AG04450 (cell line): ENCODE measurements around the gene TMEM168. TPM values are rescaled to one million over a fixed set of nuclear protein-coding genes. Genes with fewer than 3 reads are reported as not detected.

Experiments
- CTCF ChIA-PET: fragments of 300-600, 350-600 bp; formaldehyde crosslinking; extraction: SDS; loops from one replicate; lab custom pipeline; 2022; ENCODE audit warnings: antibody characterized with exemption, inconsistent platforms; lab: Charles Lee
- POLR2A ChIA-PET: fragments of 350-600 bp; formaldehyde crosslinking; extraction: SDS; loops from one replicate; lab custom pipeline; 2021; ENCODE audit warnings: antibody characterized with exemption, inconsistent platforms; lab: Yijun Ruan, JAX
- DNase-seq: peaks from one replicate; pipeline ENCODE4 v3.0.0-alpha.2; 2011; ENCODE audit warnings: low read depth, low spot score
- H3K27ac ChIP-seq: one replicate; pipeline ENCODE4 v1.5.1; 2012; ENCODE audit warnings: low read depth, low read length, control low read depth
- H3K27me3 ChIP-seq: one replicate; pipeline ENCODE4 v1.6.0; 2012; ENCODE audit warnings: low read length; ENCODE audit not compliant: control insufficient read depth, insufficient read depth
- H3K4me3 ChIP-seq: 2 replicates; pipeline ENCODE4 v1.5.1; 2011; ENCODE audit warnings: mild to moderate bottlenecking, low read depth, low read length, control low read depth
- H3K9me3 ChIP-seq: 2 replicates; pipeline ENCODE4 v1.5.1; 2012; ENCODE audit warnings: low read length; ENCODE audit not compliant: control insufficient read depth, insufficient read depth
- polyA plus RNA-seq: library from polyadenylated mRNA; depleted of rRNA; stranded (reverse); fragments of >200 nt; gene quantifications from 2 replicates; pipeline ENCODE4 v1.2.3, GENCODE V29; 2011
- TF ChIP-seq, protein P1 (sequence below): IDR thresholded peaks from 2 replicates; pipeline ENCODE4 v1.5.1; 2011; ENCODE audit warnings: low read depth, low read length, control low read depth, inconsistent platforms

The TMEM168 gene
- polyA plus RNA-seq, 1 experiment = 34.9 TPM

GRCh38 chr7:112757337-112757736 is 32.9 kb downstream of the TMEM168 start:
- no peak for DNase-seq
- H3K27ac ChIP-seq = no peak overlapping the region
- H3K4me3 ChIP-seq = no peak overlapping the region
- no peaks in the 10 kb centered on the region for H3K27me3 ChIP-seq
- TF ChIP-seq, protein P1, sequence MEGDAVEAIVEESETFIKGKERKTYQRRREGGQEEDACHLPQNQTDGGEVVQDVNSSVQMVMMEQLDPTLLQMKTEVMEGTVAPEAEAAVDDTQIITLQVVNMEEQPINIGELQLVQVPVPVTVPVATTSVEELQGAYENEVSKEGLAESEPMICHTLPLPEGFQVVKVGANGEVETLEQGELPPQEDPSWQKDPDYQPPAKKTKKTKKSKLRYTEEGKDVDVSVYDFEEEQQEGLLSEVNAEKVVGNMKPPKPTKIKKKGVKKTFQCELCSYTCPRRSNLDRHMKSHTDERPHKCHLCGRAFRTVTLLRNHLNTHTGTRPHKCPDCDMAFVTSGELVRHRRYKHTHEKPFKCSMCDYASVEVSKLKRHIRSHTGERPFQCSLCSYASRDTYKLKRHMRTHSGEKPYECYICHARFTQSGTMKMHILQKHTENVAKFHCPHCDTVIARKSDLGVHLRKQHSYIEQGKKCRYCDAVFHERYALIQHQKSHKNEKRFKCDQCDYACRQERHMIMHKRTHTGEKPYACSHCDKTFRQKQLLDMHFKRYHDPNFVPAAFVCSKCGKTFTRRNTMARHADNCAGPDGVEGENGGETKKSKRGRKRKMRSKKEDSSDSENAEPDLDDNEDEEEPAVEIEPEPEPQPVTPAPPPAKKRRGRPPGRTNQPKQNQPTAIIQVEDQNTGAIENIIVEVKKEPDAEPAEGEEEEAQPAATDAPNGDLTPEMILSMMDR = no peak
- POLR2A ChIA-PET = no interaction called here
- H3K9me3 ChIP-seq = no peaks in the 10 kb centered on the region
- CTCF ChIA-PET = no interaction called here

DNA sequence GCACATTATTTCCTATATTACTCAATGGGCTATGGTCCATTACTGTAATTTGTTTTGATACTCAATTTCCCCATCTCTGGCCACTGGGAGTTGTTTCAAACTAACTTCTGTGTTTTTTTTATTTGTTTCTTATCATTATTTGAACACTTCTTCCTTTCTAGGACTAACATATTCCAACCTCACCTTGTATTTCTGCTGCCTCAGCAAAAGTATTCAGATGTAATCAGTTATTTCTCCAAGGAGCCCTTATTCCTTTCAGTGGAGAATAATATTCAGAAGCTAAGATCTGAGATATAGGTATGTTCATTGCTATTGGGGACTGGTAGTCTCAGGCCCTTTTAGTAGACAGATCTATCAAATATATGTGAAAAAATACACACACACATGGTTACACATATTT is 36.9 kb downstream of the TMEM168 start:
- Histone ChIP-seq H3K9me3 (no peaks in the 10 kb centered on the region), H3K4me3 (no peak overlapping the region), H3K27me3 (no peaks in the 10 kb centered on the region), H3K27ac (no peak overlapping the region)
- ChIA-PET POLR2A (no interaction called here), CTCF (no interaction called here)
- DNase-seq = no peak
- TF ChIP-seq, protein P1 = no peak

DNA sequence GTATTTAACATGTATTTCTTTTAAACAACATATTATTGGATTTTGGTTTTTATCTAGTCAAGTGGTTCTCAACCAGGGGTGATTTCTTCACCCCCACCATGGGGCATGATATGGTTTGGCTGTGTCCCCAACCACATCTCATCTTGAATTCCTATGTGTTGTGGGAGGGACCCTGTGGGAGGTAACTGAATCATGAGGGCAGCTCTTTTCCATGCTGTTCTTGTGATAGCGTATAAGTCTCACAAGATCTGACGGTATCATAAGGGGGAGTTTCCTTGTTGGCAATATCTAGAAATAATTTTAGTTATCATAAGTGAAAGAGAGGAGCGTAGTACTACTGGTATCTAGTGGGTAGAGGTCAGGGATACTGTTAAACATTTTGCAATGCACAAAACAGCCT is 37.6 kb downstream of the TMEM168 start:
- Histone ChIP-seq H3K9me3 (no peaks in the 10 kb centered on the region), H3K27ac (no peak overlapping the region), H3K27me3 (no peaks in the 10 kb centered on the region), H3K4me3 (no peak overlapping the region)
- POLR2A ChIA-PET = no interaction called here
- no peak for DNase-seq
- TF ChIP-seq, protein P1 = no peak
- CTCF ChIA-PET = no interaction called here

DNA sequence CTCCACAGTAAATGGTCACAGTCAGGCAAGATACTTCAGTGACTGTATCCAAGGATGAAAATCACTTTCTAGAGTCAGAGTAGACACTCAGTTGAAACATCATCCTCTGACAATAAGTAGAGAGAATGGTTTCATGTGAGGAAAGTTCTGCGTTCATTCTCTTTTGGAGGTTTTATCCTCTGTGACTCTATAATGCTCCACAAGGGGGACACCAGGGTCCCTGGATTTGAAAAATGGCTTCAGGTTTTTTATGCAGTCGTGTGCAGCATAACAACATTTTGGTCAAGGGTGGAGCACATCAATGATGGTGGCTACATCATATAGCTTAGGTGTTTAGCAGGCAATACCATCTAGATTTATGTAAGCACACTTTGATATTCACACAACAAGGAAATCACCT is 40.4 kb downstream of the TMEM168 start:
- H3K4me3 ChIP-seq = no peak overlapping the region
- no peak for DNase-seq
- no peaks in the 10 kb centered on the region for H3K9me3 ChIP-seq
- no peak overlapping the region for H3K27ac ChIP-seq
- TF ChIP-seq, protein P1 = 0 out of 2 replicates have a peak, but pooled peaks have one; percentile 4
- H3K27me3 ChIP-seq = no peaks in the 10 kb centered on the region
- ChIA-PET POLR2A (no interaction called here), CTCF (interaction anchor here (0.6 kb wide), 3 partner anchors 8 to 147 kb away, joined by 3 to 4 read pairs (median 3); no protein-coding TSS in a partner anchor)

DNA sequence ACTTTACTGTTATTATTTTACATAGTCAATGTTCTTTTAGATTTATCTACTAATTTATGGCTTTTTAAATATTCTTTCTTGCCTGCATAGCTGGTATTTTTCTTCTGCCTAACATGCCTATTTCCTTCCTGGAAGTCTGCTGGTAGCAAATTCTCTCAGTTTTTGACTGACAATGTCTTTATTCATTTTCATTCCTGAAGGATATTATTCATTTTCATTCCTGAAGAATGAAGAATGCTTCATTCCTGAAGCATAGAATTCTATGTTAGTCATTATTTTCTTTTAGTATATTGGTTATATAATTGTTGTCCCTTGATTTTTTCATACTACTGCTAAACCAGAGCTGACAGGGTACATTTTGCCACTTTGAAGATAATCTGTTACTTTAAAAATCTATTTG is 41.8 kb downstream of the TMEM168 start:
- Histone ChIP-seq H3K27me3 (no peaks in the 10 kb centered on the region), H3K27ac (no peak overlapping the region), H3K9me3 (no peaks in the 10 kb centered on the region), H3K4me3 (no peak overlapping the region)
- TF ChIP-seq, protein P1 = no peak
- ChIA-PET POLR2A (no interaction called here), CTCF (no interaction called here)
- DNase-seq = no peak
